Measurements from ENCODE around the gene ERBB4. TPM values are rescaled to one million over a fixed set of nuclear protein-coding genes. Genes with fewer than 3 reads are reported as not detected.

ERBB4 gene
- total RNA-seq, 2 donors from 2014 or later: 1.0 to 32.8 TPM

DNA sequence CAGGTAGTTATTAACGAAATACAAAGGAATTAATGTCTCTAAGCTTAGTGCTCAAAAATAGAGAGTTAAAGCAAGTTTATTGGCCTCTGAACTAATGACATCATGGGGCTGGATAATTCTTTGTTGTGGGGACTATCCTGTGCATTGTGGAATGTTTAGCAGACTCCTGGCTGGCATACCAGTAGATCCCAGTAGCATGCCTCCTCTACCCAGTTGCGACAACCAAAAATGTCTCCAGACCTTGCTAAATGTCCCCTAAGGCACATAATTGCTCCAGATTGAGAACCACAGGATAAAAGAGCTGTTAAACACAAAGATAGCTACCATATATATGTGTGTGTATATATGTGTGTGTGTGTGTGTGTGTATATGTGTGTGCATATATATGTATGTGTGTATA, 194.5 kb downstream of the ERBB4 start:
- no peak for TF ChIP-seq POLR2A (IDR thresholded peaks at IDR 0.05)
- TF ChIP-seq, protein P1, sequence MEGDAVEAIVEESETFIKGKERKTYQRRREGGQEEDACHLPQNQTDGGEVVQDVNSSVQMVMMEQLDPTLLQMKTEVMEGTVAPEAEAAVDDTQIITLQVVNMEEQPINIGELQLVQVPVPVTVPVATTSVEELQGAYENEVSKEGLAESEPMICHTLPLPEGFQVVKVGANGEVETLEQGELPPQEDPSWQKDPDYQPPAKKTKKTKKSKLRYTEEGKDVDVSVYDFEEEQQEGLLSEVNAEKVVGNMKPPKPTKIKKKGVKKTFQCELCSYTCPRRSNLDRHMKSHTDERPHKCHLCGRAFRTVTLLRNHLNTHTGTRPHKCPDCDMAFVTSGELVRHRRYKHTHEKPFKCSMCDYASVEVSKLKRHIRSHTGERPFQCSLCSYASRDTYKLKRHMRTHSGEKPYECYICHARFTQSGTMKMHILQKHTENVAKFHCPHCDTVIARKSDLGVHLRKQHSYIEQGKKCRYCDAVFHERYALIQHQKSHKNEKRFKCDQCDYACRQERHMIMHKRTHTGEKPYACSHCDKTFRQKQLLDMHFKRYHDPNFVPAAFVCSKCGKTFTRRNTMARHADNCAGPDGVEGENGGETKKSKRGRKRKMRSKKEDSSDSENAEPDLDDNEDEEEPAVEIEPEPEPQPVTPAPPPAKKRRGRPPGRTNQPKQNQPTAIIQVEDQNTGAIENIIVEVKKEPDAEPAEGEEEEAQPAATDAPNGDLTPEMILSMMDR (IDR thresholded peaks at IDR 0.05): no peak
- TF ChIP-seq POLR2AphosphoS5 (IDR thresholded peaks at IDR 0.05): no peak
- Histone ChIP-seq H3K27ac (no peak overlapping the region), H3K36me3 (no peaks in the 10 kb centered on the region), H3K27me3 (replicated peaks; ENCODE audit: insufficient read depth) (no peaks in the 10 kb centered on the region), H3K9me3 (no peaks in the 10 kb centered on the region), H3K4me3 (no peak overlapping the region), H3K4me1 (replicated peaks) (no peaks in the 10 kb centered on the region)
- WGBS: 90% methylated on average over 2 of the region's 2 CpGs
- intact Hi-C loops (cut with DNase I): no loop called here
- DNase-seq (ENCODE audit: low spot score): no peak

DNA sequence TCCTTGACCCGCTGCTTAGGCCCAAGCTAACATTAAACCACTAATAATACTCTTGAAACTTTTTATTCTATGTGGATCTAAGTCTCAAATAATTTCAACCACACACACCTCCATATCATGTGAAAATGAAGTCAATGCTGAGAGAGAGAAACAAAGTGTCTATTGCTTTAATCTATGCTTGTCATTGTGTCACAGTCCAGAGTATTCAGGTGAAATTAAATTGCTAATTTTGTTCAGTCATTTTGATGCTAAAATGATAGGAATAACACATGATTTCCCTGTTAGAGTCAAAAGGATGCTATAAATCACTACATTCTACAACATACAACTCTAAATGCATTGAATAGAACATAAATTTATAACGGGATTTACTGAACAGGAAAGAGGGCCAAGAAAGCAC, 195.4 kb downstream of the ERBB4 start:
- TF ChIP-seq POLR2A (IDR thresholded peaks at IDR 0.05): no peak
- TF ChIP-seq, protein P1 (IDR thresholded peaks at IDR 0.05): no peak
- TF ChIP-seq POLR2AphosphoS5 (IDR thresholded peaks at IDR 0.05): no peak
- H3K9me3 ChIP-seq: no peaks in the 10 kb centered on the region
- H3K36me3 ChIP-seq: no peaks in the 10 kb centered on the region
- intact Hi-C loops (cut with DNase I): no loop called here
- H3K27me3 ChIP-seq (replicated peaks; ENCODE audit: insufficient read depth): no peaks in the 10 kb centered on the region
- no peaks in the 10 kb centered on the region for H3K4me1 ChIP-seq (replicated peaks)
- no peak overlapping the region for H3K27ac ChIP-seq
- whole genome bisulfite sequencing: 78% methylated on average over 2 of the region's 2 CpGs
- no peak overlapping the region for H3K4me3 ChIP-seq
- DNase-seq (ENCODE audit: low spot score): no peak

DNA sequence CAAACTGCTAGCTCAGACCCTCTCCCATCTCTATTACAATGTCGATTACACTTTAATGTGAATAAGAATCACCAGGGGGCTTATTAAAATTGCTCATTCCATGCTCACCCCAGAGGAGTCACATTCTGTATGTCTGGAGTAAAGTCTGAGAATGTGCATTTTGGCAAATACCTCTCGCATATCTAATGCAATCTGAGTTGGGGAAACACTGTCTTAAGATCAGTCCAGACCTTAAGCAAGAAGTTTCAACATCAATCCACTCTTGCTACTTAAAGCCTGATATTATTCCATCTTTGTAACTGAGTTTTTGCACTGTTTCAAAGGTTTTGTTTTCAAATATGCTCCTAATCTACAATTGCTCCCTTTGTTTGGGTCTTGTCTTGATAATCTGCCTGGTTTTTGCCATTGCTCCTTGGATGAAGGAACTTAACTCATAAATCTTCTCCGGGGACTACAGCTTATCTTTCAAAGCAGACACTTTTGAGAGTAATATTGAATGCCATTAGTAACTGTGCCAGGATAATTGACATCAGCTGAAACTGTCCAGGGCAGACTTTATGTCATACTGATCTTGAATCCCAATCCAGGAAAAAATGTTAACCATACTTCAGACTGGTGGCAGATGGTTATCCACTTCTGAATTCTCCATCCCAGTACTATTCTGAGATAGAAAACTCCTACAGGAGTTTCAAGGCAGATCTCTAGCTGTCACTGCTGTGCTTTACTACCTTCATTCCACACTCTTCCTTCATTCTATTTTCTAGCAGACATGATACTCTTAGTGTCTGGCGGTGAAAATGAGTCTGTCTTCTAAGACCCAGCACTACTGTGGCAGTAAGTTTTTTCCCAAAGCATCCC, 200.9 kb downstream of the ERBB4 start:
- 79% methylated on average over 4 of the region's 4 CpGs for WGBS
- Histone ChIP-seq H3K36me3 (no peaks in the 10 kb centered on the region), H3K4me1 (replicated peaks) (no peaks in the 10 kb centered on the region), H3K9me3 (no peaks in the 10 kb centered on the region), H3K4me3 (no peak overlapping the region), H3K27ac (no peak overlapping the region), H3K27me3 (replicated peaks; ENCODE audit: insufficient read depth) (no peaks in the 10 kb centered on the region)
- intact Hi-C loops (cut with DNase I): no loop called here
- DNase-seq (ENCODE audit: low spot score): no peak
- TF ChIP-seq POLR2AphosphoS5 (IDR thresholded peaks at IDR 0.05): no peak
- TF ChIP-seq POLR2A (IDR thresholded peaks at IDR 0.05): no peak
- TF ChIP-seq, protein P1 (IDR thresholded peaks at IDR 0.05): no peak

DNA sequence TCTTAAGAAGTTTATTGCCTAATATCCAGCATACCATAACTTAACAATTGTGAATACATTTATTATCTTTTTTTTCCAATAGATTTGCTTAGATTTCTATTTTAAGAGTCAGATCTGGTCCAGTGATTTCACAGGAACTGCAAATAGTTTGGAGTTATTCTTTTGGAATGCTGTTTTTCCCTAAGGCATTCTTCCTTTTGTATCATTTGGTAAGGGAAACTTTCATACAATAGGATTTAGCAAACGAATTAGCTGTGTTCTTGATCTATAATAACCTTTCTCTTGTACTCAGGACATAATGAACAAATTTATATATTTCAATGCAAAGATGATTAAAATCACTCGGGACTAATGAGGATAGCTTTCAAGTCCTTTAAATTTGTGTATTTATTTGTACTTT, 201.6 kb downstream of the ERBB4 start:
- intact Hi-C loops (cut with DNase I): no loop called here
- no peaks in the 10 kb centered on the region for H3K36me3 ChIP-seq
- WGBS: 35% methylated on average over 2 of the region's 2 CpGs
- no peaks in the 10 kb centered on the region for H3K27me3 ChIP-seq (replicated peaks; ENCODE audit: insufficient read depth)
- no peaks in the 10 kb centered on the region for H3K4me1 ChIP-seq (replicated peaks)
- no peaks in the 10 kb centered on the region for H3K9me3 ChIP-seq
- H3K4me3 ChIP-seq: no peak overlapping the region
- no peak for DNase-seq (ENCODE audit: low spot score)
- H3K27ac ChIP-seq: no peak overlapping the region
- TF ChIP-seq POLR2AphosphoS5 (IDR thresholded peaks at IDR 0.05): no peak
- TF ChIP-seq, protein P1 (IDR thresholded peaks at IDR 0.05): no peak
- no peak for TF ChIP-seq POLR2A (IDR thresholded peaks at IDR 0.05)

DNA sequence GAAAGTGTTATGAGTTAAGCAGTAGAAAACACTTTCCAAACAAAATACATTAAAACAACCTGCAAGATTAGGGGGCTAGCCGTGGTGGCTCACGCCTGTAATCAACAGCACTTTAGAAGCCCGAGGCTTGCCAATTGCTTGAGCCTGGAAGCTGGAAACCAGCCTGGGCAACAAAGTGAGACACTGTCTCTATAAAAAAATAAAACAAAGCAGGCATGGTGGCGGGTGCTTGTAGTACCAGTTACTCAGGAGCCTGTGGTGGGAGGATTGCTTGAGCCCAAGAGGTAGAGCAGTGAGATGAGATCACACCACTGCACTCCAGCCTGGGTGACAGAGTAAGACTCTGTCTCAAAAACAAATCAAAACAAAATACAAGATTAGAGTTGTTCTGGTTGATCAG, 208.3 kb downstream of the ERBB4 start:
- no peak for TF ChIP-seq POLR2A (IDR thresholded peaks at IDR 0.05)
- no peak for TF ChIP-seq POLR2AphosphoS5 (IDR thresholded peaks at IDR 0.05)
- TF ChIP-seq, protein P1 (IDR thresholded peaks at IDR 0.05): no peak
- no peaks in the 10 kb centered on the region for H3K4me1 ChIP-seq (replicated peaks)
- 43% methylated on average over 4 of the region's 4 CpGs for WGBS
- H3K27ac ChIP-seq: no peak overlapping the region
- H3K4me3 ChIP-seq: no peak overlapping the region
- DNase-seq (ENCODE audit: low spot score): peak; percentile 4
- intact Hi-C loops (cut with DNase I): no loop called here
- no peaks in the 10 kb centered on the region for H3K9me3 ChIP-seq
- H3K36me3 ChIP-seq: no peaks in the 10 kb centered on the region
- H3K27me3 ChIP-seq (replicated peaks; ENCODE audit: insufficient read depth): no peaks in the 10 kb centered on the region

Data from prostate gland (tissue), 2 donors.